GM12891 (cell line): ENCODE results near the gene LIMS1.
"Not testable (repeated sequence)": the region's sequence is repeated elsewhere in the genome, so short reads cannot be mapped to it uniquely, and the experiment has no call there.

Experiments
- DNase-seq: peaks from one replicate; pipeline ENCODE4 v3.0.0; 2011; ENCODE audit warnings: low spot score; ENCODE audit not compliant: insufficient read length
- FAIRE-seq: peaks from 2 replicates; lab custom pipeline; 2011; peaks lifted over from hg19 to GRCh38; lab: Jason Lieb, UNC
- PAX5 ChIP-seq: IDR thresholded peaks from 2 replicates; pipeline ENCODE4 v1.6.1; 2011; ENCODE audit warnings: low read length, moderate library complexity, mild to moderate bottlenecking; ENCODE audit not compliant: insufficient read depth, severe bottlenecking
- POLR2A ChIP-seq: IDR thresholded peaks from 2 replicates; pipeline ENCODE4 v1.6.1; 2011; ENCODE audit warnings: low read depth, low read length, control low read depth
- POLR2AphosphoS5 ChIP-seq: IDR thresholded peaks from 2 replicates; pipeline ENCODE4 v1.6.1; 2011; ENCODE audit warnings: low read depth, low read length, control low read depth
- POU2F2 ChIP-seq: IDR thresholded peaks from 2 replicates; pipeline ENCODE4 v1.6.1; 2011; ENCODE audit warnings: low read depth, mild to moderate bottlenecking, control low read depth, low read length, moderate library complexity
- SPI1 ChIP-seq: IDR thresholded peaks from 2 replicates; pipeline ENCODE4 v1.6.1; 2011; ENCODE audit warnings: low read depth, low read length, control low read depth
- TAF1 ChIP-seq: IDR thresholded peaks from 2 replicates; pipeline ENCODE4 v1.6.1; 2011; ENCODE audit warnings: low read depth, low read length, control low read depth

The LIMS1 gene

DNA sequence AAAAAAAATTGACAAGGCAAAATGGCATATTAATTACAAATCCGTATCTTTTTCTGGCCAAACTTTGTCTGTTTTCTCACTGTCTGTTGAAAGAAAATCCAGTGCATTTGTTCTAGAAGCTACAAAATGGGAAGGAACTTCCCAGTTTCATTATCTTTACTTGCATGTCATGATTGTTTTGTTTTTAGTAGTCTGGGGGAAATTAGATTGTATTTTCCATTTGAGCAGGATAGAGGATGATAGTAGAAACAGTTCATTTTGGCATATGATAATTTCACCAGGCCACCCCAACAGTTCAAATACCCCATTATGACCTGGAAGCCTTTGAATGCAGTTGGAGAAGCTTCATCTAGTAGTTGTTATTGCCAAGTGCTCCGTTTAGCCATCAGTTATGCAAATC lies 107.5 kb downstream of the LIMS1 start:
- DNase-seq (no peak), FAIRE-seq (no peak)
- TF ChIP-seq TAF1: no peak
- no peak for TF ChIP-seq SPI1
- TF ChIP-seq PAX5: no peak
- no peak for TF ChIP-seq POU2F2
- no peak for TF ChIP-seq POLR2A
- no peak for TF ChIP-seq POLR2AphosphoS5

DNA sequence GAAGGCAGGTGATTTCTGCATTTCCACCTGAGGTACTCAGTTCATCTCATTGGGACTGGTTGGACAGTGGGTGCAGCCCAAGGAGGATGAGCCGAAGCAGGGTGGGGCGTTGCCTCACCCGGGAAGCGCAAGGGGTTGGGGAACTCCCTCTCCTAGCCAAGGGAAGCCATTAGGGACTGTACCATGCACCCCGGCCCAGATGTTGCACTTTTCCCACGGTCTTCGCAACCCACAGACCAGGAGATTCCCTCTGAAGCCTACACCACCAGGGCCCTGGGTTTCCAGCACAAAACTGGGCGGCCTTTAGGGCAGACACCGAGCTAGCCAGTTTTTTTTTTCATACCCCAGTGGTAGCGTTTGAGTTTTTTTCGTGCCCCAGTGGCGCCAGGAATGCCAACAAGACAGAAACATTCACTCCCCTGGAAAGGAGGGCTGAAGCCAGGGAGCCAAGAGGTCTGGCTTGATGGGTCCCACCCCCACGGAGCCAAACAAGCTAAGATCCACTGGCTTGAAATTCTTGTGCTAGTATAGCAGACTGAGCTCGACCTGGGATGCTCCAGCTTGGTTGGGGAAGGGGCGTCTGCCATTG lies 109.1 kb downstream of the LIMS1 start:
- DNase-seq (no peak), FAIRE-seq (no peak)
- TF ChIP-seq SPI1 (no peak), PAX5 (no peak)

DNA sequence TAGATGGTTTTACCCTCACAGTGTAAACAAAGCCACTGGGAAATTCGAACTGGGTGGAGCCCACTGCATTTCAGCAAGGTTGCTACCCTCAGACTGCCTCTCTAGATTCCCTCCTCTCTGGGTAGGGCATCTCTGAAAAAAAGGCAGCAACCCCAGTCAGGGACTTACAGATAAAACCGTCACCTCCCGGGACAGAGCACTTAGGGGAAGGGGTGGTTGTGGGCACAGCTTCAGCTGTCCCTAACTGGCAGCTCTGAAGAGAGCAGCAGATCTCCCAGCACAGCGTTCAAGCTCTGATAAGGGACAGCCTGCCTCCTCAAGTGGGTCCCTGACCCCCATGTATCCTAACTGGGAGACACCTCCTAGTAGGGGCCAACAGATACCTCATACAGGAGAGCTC lies 109.6 kb downstream of the LIMS1 start:
- DNase-seq: not testable (repeated sequence)

DNA sequence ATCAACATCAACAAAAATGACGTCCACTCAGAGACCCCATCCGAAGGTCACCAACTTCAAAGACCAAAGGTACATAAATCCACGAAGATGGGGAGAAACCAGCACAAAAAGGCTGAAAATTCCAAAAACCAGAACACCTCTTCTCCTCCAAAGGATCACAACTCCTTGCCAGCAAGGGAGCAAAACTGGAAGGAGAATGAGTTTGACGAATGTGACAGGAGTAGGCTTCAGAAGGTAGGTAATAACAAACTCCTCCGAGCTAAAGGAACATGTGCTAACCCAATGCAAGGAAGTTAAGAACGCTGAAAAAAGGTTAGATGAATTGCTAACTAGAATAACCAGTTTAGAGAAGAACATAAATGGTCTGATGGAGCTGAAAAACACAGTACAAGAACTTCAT lies 110.2 kb downstream of the LIMS1 start:
- FAIRE-seq, DNase-seq: not testable (repeated sequence)

More for the DNA sequence above, 109.6 kb downstream of the LIMS1 start:
- not testable (repeated sequence) for FAIRE-seq

DNA sequence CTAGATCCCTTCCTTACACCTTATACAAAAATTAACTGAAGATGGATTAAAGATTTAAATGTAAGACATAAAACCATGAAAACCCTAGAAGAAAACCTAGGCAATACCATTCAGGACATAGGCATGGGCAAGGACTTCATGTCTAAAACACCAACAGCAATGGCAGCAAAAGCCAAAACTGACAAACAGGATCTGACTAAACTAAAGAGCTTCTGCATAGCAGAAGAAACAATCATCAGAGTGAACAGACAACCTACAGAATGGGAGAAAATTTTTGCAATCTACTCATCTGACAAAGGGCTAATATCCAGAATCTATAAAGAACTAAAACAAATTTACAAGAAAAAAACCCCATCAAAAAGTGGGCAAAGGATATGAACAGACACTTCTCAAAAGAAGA lies 114.5 kb downstream of the LIMS1 start:
- DNase-seq, FAIRE-seq: not testable (repeated sequence)

DNA sequence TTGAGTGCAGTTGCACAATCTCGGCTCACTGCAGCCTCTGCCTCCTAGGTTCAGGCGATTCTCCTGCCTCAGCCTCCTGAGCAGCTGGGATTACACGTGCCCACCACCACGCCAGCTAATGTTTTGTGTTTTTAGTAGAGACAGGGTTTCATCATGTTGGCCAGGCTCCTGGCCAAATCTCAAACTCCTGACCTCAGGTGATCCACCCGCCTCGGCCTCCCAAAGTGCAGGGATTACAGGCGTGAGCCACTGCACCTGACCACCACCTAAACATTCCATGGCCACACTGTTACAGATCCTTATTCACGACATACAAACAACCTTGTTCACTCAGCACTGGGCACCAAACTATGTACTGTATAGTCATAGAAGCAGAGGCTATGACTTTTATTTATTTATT lies 116.2 kb downstream of the LIMS1 start:
- FAIRE-seq: not testable (repeated sequence)

DNA sequence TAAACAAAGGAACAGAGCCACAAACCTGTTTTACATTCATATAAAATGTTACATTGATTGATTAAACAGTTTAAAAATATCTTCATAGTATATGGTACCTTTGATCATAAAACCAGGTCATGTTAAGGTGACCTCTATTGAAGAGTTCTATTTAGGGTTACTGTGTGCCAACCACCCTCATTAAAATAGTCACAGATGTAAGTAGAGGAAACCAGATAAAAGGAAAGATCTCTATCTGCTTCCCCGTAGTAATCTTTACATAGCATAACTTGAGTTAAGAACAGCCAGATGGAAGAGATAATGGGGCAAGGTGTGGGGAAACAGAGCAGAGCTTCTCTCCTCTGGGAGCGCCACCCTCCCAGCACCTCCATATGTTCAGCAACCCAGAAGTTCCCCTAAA lies 117.2 kb downstream of the LIMS1 start:
- DNase-seq, FAIRE-seq: not testable (repeated sequence)

More for the DNA sequence above, 116.2 kb downstream of the LIMS1 start:
- not testable (repeated sequence) for DNase-seq

DNA sequence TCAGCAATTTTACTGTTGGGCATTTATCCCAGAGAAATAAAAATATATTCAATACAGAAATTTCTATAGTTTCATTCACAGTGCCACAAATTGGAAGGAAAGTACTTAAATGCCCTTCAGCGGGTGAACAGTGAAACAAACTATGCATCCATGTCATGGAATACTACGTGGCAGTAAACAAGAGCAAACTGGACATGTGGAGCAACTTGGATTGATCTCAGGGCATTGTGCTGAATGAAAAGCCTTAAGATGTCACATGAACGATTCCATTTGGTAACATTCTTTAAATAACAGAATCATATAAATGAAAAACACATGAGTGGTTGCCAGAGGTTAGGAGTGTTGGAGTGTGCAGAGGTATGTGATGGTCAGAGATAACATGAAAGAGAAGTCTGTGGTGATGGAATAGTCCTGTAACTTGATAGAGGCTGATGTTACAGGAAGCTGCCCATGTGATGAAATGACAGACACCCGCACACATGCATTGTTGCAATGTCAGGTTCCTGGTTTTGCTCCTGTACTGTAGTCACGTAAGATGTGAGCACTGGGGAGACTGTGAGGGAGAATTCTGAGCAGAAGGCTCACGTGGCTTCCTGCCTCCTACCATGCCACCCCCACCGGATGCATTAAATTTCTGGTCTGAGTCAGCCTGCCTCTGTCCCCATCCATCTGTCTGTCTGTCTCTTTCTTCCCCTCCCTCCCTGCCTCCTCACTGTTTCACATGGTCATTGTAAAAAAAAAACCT lies 118.1 kb downstream of the LIMS1 start:
- not testable (repeated sequence) for DNase-seq, FAIRE-seq
- TF ChIP-seq SPI1 (0 out of 2 replicates have a peak, but pooled peaks have one; percentile 11), POU2F2 (peak; percentile 30; the same call in 1 of the 2 replicates)

DNA sequence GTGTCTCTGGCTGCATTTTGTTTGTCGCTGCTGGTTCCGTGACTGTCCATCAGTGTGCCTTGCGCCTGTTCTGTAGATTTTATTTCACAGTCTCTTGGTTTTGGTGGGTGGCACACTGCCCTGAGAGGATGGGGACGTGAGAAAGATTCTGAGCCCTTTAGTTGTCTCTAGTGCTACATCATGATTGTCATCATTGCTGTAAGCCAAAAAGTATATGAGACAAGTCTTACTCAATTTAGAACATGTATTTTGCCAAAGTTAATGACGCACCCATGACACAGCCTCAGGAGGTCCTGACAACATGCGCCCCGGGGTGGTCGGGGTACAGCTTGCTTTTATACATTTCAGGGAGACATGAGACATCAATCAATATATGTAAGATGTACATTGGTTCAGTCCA lies 119.2 kb downstream of the LIMS1 start:
- DNase-seq, FAIRE-seq: not testable (repeated sequence)

DNA sequence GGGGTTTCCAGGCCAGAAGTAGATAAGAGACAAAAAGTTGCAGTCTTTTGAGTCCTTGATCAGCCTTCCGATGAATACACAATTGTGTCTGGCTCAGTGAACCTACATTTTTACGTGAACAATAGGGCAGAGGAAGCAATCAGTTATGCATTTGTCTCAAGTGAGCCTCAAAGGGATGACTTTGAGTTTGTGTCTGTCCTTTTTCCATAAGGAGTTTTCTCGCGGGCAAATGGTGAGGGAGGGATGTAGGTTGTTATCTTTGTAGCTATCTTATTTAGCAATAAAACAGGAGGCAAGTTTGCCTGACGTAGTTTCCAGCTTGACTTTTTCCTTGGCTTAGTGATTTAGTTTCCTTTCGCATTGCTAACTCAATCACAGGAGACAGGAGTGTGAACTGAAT lies 119.6 kb downstream of the LIMS1 start:
- FAIRE-seq, DNase-seq: not testable (repeated sequence)

DNA sequence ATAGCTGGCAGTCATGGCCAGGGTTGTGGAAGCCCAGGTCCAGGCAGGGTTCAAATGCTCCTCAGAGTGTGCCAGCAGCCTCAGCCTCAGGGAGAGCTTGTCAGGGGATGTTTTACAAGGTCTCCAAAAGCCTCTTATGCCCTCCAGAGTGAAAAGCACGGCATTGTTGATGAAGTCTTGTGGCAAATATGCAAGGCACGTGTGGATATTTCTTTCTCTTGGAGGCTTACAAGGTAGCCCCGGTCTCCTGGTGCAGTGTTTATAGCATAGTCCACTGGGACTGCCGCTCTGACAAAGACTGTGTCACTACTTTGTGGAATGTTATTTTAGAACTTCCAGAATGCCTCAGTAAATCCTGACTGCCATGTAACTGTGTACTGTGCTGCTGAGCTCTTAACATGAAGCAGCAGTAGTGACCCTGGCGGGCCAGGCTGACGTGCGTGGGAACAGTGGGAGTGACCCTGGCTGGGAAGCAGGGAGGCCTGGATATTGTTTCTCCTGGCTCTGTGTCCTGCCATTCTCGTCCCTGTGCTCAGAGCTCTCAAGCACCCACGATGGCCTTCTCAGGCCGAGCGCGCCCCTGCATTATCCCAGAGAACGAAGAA lies 120.4 kb downstream of the LIMS1 start:
- FAIRE-seq, DNase-seq: not testable (repeated sequence)

DNA sequence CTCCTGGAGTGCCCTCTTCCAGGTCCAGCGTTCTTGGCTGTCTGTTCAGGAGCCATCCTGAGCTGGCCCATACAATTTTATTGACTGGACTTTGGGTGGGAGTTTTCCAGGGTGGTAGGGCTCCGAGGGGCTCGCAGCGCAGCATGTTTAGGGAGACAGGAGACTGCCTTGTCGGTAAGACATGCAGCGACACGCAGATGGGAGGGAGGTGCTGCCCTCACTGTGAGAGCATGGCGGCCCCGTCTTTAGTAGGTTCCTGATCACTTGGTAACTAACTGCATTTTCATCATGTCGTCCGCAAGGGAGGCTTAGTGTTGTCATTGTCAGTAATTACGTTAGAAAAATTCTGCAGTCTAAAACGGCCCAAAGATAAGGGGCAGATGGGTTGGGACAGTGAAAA lies 121.0 kb downstream of the LIMS1 start:
- not testable (repeated sequence) for FAIRE-seq, DNase-seq

DNA sequence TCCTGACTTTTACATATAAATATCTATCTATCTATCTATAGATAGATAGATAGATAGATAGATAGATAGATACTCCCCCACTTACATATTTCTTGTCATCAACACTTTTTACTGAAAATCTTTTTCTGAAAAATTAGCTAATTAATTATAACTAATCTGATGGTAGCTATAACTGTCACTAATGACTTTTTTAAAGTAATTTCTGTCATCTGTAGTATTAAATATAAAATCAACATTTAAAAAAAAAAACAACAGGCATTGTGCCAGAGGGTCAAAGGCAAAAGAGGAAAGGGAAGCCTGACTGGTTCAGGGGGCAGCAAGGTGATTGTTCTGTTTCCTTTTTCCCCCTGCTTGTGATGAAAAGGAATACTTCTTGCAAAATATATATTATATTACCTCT lies 122.0 kb downstream of the LIMS1 start:
- FAIRE-seq, DNase-seq: not testable (repeated sequence)

DNA sequence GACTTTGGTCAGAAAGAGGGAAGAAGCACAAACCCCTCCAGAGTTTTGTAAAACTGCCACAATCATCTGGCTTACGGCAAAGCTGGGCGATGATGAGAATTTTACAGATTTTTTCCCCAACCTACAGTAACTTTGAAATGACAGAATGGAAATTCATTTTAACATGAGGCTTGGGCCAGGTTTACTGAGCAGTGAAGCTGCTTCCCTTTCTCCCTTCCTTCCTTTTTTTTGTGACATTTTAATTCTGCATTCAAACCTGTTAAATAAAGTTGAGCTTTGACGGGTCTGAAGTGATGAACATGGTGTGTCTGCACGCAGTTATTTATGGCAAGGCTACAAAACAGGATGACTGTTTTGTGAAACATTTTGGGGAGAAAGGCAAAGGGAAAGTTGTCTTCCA lies 123.2 kb downstream of the LIMS1 start:
- DNase-seq: not testable (repeated sequence)

DNA sequence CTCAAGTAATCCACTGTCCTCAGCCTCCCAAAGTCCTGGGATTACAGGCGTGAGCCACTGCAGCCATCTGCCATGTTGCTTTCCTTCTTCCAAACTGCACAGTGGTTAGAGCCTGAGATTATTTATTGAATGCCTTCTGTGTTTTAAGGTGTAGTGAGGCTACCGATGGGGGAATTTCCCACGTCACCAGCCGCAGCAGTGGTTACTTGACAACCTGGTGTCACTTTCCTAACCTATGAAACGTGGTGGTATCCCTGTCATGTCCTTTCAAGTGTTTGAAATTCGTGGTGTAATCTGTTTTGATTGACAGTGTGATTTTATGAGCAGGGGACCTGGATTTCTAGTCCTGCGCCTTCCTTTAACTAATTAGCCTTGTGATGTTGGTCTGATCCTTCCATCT lies 124.3 kb downstream of the LIMS1 start:
- not testable (repeated sequence) for FAIRE-seq, DNase-seq

More for the DNA sequence above, 123.2 kb downstream of the LIMS1 start:
- not testable (repeated sequence) for FAIRE-seq

DNA sequence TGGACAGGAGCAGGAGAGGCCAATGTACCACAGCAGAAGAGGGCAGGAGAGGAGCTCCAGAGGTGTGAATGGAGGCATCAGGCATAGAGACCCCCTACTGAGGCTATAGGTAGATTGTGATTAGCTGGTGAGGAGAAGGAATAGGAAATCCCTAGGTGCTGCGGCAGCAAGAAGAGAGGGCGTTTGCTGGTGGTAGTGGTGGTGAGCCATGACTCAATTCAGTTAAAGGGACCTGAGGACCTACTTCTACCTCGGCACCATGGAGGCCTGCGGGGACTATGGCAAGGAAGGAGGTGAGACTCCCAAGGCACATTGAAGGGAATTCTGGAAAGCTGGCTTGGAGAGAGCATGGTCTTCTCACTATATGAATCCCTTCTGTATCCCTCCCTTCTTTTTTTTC lies 127.2 kb downstream of the LIMS1 start:
- FAIRE-seq, DNase-seq: not testable (repeated sequence)

DNA sequence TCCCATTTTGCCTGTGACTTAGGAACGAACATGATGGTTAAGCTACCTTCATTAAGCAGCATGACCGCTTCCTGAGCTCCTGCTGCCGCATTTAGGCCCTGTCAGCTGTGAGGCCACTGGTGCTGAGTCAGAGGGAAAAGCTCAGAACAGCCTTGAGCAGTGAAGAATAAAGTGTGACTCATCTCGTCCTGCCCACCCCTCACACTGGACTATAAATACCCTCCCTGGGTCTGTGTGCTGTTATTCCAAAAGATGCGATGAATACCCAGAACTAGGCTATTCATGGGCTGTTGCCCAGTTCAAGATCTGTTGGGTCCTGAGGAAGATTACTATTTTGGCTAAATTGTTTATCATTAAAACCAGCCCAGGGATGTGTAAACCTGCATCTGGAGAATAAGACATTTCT lies 127.9 kb downstream of the LIMS1 start:
- DNase-seq, FAIRE-seq: not testable (repeated sequence)

DNA sequence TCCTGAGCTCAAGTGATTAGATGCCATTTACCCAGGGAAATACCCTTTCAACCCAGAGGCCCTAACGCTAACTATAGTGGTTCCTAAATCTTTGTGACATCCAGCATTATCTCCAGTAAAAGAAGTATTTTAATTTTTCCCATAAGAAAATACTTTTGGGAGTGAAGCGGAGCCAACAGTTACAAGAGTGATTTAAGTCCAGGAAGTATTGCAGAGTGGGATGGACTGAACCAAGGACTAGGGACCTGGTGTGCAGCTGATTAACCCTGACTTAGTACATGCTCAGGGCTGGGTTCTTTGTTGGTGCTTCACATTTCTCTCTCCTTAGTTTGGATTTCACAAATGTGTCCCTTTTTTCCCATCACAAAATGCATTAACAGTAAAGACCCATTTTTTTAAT lies 129.1 kb downstream of the LIMS1 start:
- not testable (repeated sequence) for FAIRE-seq, DNase-seq
